Epithelial cell of prostate (primary cell): Measurements from ENCODE around the gene LHFPL3.
"Not testable (repeated sequence)": the region's sequence is repeated elsewhere in the genome, so short reads cannot be mapped to it uniquely, and the experiment has no call there.

Experiments used
- DNase-seq: peaks from one replicate; pipeline ENCODE4 v3.0.0-alpha.2; 2011; ENCODE audit warnings: low read depth, low spot score
- H3K27ac ChIP-seq: fragments of 450-650 bp; 2 replicates; pipeline ENCODE4 v1.5.1; 2017; ENCODE audit warnings: mild to moderate bottlenecking

Gene LHFPL3

GRCh38 chr7:104657134-104657533 lies 328.7 kb downstream of the LHFPL3 start:
- DNase-seq: no peak
- H3K27ac ChIP-seq: no peak overlapping the region

GRCh38 chr7:104661575-104661974 lies 333.2 kb downstream of the LHFPL3 start:
- DNase-seq: no peak
- H3K27ac ChIP-seq: no peak overlapping the region

- H3K27ac ChIP-seq: no peak overlapping the region
- DNase-seq: no peak
Measured at GRCh38 chr7:104664648-104665047, 336.2 kb downstream of the LHFPL3 start.

- H3K27ac ChIP-seq: no peak overlapping the region
- no peak for DNase-seq
Measured at GRCh38 chr7:104677587-104677986, 349.2 kb downstream of the LHFPL3 start.

- DNase-seq: no peak
- H3K27ac ChIP-seq: no peak overlapping the region
Measured at GRCh38 chr7:104679085-104679484, 350.7 kb downstream of the LHFPL3 start.

GRCh38 chr7:104686286-104686685 lies 357.9 kb downstream of the LHFPL3 start:
- no peak for DNase-seq

GRCh38 chr7:104694710-104695109 lies 366.3 kb downstream of the LHFPL3 start:
- DNase-seq: no peak
- no peak overlapping the region for H3K27ac ChIP-seq

More at GRCh38 chr7:104686286-104686685, 357.9 kb downstream of the LHFPL3 start:
- no peak overlapping the region for H3K27ac ChIP-seq

- DNase-seq: no peak
- no peak overlapping the region for H3K27ac ChIP-seq
Measured at GRCh38 chr7:104695563-104695962, 367.2 kb downstream of the LHFPL3 start.

GRCh38 chr7:104700336-104700735 lies 371.9 kb downstream of the LHFPL3 start:
- DNase-seq: no peak

GRCh38 chr7:104721027-104721426 lies 392.6 kb downstream of the LHFPL3 start:
- not testable (repeated sequence) for DNase-seq, H3K27ac ChIP-seq

More at GRCh38 chr7:104700336-104700735, 371.9 kb downstream of the LHFPL3 start:
- H3K27ac ChIP-seq: no peak overlapping the region

GRCh38 chr7:104723001-104723400 lies 394.6 kb downstream of the LHFPL3 start:
- H3K27ac ChIP-seq: no peak overlapping the region
- no peak for DNase-seq

GRCh38 chr7:104758504-104758903 lies 430.1 kb downstream of the LHFPL3 start:
- H3K27ac ChIP-seq: no peak overlapping the region
- DNase-seq: no peak

- DNase-seq: no peak
Measured at GRCh38 chr7:104761892-104762291, 433.5 kb downstream of the LHFPL3 start.

GRCh38 chr7:104767113-104767512 lies 438.7 kb downstream of the LHFPL3 start:
- H3K27ac ChIP-seq: no peak overlapping the region

More at GRCh38 chr7:104761892-104762291, 433.5 kb downstream of the LHFPL3 start:
- no peak overlapping the region for H3K27ac ChIP-seq

GRCh38 chr7:104767826-104768536 lies 439.6 kb downstream of the LHFPL3 start:
- H3K27ac ChIP-seq: no peak overlapping the region
- no peak for DNase-seq

More at GRCh38 chr7:104767113-104767512, 438.7 kb downstream of the LHFPL3 start:
- DNase-seq: no peak

- DNase-seq: no peak
- no peak overlapping the region for H3K27ac ChIP-seq
Measured at GRCh38 chr7:104772405-104773345, 444.3 kb downstream of the LHFPL3 start.

GRCh38 chr7:104773796-104774195 lies 445.4 kb downstream of the LHFPL3 start:
- H3K27ac ChIP-seq: no peak overlapping the region
- DNase-seq: no peak

- H3K27ac ChIP-seq: no peak overlapping the region
- no peak for DNase-seq
Measured at GRCh38 chr7:104775531-104775930, 447.1 kb downstream of the LHFPL3 start.

- no peak for DNase-seq
- H3K27ac ChIP-seq: no peak overlapping the region
Measured at GRCh38 chr7:104777301-104777800, 448.9 kb downstream of the LHFPL3 start.

GRCh38 chr7:104779888-104780287 lies 451.5 kb downstream of the LHFPL3 start:
- H3K27ac ChIP-seq: no peak overlapping the region
- no peak for DNase-seq

- no peak for DNase-seq
- no peak overlapping the region for H3K27ac ChIP-seq
Measured at GRCh38 chr7:104784686-104785085, 456.3 kb downstream of the LHFPL3 start.
